Body of pancreas (tissue), 4 donors: Measurements from ENCODE around the gene SCN3A.

Experiments used
- POLR2A ChIP-seq, 3 donors: fragments of 450-650 bp; IDR thresholded peaks; one replicate each; pipeline ENCODE4 v1.6.1; 2016; ENCODE audit warnings: antibody characterized with exemption in 3 of 3, mild to moderate bottlenecking in 2 of 3
- TF ChIP-seq, protein P1 (sequence below), 7 experiments: fragments of 450-650 bp in 4 of 7; fragments of 200-600 bp in 3 of 7; sonication (generic) in 3 of 7; IDR thresholded peaks; one replicate each; pipeline ENCODE4 v1.5.1; 2016 to 2019; ENCODE audit warnings: antibody characterized with exemption in 7 of 7

DNA sequence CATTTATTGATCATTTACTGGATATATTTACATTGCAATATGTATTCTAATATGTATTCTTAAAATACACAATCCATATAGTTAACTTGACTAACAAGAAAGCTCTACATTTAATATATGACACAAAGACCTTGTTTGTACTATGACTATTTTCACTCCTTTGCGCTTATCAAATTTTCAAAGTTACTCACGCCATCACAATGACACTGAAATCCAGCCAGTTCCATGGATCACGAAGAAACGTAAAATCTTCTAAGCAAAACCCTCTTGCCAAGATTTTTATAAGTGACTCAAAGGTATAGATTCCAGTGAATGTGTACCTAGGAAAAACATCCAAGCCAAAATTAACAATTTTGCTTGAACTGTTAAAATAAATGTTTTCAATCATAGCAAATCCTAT is 39.6 kb downstream of the SCN3A start:
- TF ChIP-seq, protein P1, sequence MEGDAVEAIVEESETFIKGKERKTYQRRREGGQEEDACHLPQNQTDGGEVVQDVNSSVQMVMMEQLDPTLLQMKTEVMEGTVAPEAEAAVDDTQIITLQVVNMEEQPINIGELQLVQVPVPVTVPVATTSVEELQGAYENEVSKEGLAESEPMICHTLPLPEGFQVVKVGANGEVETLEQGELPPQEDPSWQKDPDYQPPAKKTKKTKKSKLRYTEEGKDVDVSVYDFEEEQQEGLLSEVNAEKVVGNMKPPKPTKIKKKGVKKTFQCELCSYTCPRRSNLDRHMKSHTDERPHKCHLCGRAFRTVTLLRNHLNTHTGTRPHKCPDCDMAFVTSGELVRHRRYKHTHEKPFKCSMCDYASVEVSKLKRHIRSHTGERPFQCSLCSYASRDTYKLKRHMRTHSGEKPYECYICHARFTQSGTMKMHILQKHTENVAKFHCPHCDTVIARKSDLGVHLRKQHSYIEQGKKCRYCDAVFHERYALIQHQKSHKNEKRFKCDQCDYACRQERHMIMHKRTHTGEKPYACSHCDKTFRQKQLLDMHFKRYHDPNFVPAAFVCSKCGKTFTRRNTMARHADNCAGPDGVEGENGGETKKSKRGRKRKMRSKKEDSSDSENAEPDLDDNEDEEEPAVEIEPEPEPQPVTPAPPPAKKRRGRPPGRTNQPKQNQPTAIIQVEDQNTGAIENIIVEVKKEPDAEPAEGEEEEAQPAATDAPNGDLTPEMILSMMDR (IDR thresholded peaks at IDR 0.05): no peak
- TF ChIP-seq POLR2A (IDR thresholded peaks at IDR 0.05): no peak
